T follicular helper cell (primary cell): ENCODE measurements around the gene CISH.

ENCODE experiments used
- DNase-seq: peaks from one replicate; pipeline ENCODE4 v3.0.0-alpha.2; 2020; ENCODE audit warnings: low read depth

CISH gene

GRCh38 chr3:50637011-50637410 is 25.4 kb upstream of the CISH start:
- no peak for DNase-seq

GRCh38 chr3:50635066-50635465 is 23.5 kb upstream of the CISH start:
- DNase-seq: no peak

GRCh38 chr3:50633230-50633790 is 21.7 kb upstream of the CISH start:
- no peak for DNase-seq

- no peak for DNase-seq
Observed at GRCh38 chr3:50632450-50632849, 20.9 kb upstream of the CISH start.

- no peak for DNase-seq
Observed at GRCh38 chr3:50630877-50631276, 19.3 kb upstream of the CISH start.

GRCh38 chr3:50630394-50630793 is 18.8 kb upstream of the CISH start:
- no peak for DNase-seq

GRCh38 chr3:50628601-50629000 is 17.0 kb upstream of the CISH start:
- DNase-seq: no peak

GRCh38 chr3:50627407-50628051 is 16.0 kb upstream of the CISH start:
- DNase-seq: no peak

GRCh38 chr3:50626401-50626800 is 14.8 kb upstream of the CISH start:
- no peak for DNase-seq

GRCh38 chr3:50625231-50626182 is 13.9 kb upstream of the CISH start:
- DNase-seq: no peak

- no peak for DNase-seq
Observed at GRCh38 chr3:50624634-50625033, 13.1 kb upstream of the CISH start.

- DNase-seq: no peak
Observed at GRCh38 chr3:50623840-50624474, 12.4 kb upstream of the CISH start.

- no peak for DNase-seq
Observed at GRCh38 chr3:50622881-50623280, 11.3 kb upstream of the CISH start.

GRCh38 chr3:50620820-50621219 is 9.2 kb upstream of the CISH start:
- no peak for DNase-seq

GRCh38 chr3:50620420-50620819 is 8.8 kb upstream of the CISH start:
- DNase-seq: no peak

- DNase-seq: no peak
Observed at GRCh38 chr3:50617911-50618481, 6.4 kb upstream of the CISH start.

- DNase-seq: peak; percentile 22
Observed at GRCh38 chr3:50617096-50617791, 5.7 kb upstream of the CISH start, which contains the start of gene MAPKAPK3. Gene MAPKAPK3, plus strand, starts transcription at chr3:50617151. Its CDS starts 415 bp downstream, at chr3:50617566.

GRCh38 chr3:50616770-50617095 is 5.2 kb upstream of the CISH start:
- peak; percentile 91 for DNase-seq

- peak; percentile 76 for DNase-seq
Observed at GRCh38 chr3:50616003-50616769, 4.6 kb upstream of the CISH start.

- DNase-seq: no peak
Observed at GRCh38 chr3:50615190-50615589, 3.6 kb upstream of the CISH start.
